Stimulated activated CD4-positive, alpha-beta T cell treated with anti-CD3 and anti-CD28 coated beads, Interleukin-12 subunit alpha, Interleukin-12 subunit beta, amount 100 ng/mL, for 24 hours (primary cell): ENCODE data around the gene AJM1.
A peak's percentile ranks its signal among the peaks of the same experiment; 100 is the strongest.
"Not testable (repeated sequence)": the region's sequence is repeated elsewhere in the genome, so short reads cannot be mapped to it uniquely, and the experiment has no call there.

Source experiments
- DNase-seq, 2 experiments: peaks; one replicate each; pipeline ENCODE4 v3.0.0-alpha.2; 2020; ENCODE audit warnings: low read depth in 2 of 2

The AJM1 gene

GRCh38 chr9:136842380-136842948 lies at the start of gene AJM1:
AJM1 (plus strand) TSS chr9:136842478; CDS start chr9:136844415, 1,937 bp downstream.
- DNase-seq = peak; percentile 53 to 73

- DNase-seq = no peak
Observed at GRCh38 chr9:136793086-136793946, 49.0 kb upstream of the AJM1 start.

DNA sequence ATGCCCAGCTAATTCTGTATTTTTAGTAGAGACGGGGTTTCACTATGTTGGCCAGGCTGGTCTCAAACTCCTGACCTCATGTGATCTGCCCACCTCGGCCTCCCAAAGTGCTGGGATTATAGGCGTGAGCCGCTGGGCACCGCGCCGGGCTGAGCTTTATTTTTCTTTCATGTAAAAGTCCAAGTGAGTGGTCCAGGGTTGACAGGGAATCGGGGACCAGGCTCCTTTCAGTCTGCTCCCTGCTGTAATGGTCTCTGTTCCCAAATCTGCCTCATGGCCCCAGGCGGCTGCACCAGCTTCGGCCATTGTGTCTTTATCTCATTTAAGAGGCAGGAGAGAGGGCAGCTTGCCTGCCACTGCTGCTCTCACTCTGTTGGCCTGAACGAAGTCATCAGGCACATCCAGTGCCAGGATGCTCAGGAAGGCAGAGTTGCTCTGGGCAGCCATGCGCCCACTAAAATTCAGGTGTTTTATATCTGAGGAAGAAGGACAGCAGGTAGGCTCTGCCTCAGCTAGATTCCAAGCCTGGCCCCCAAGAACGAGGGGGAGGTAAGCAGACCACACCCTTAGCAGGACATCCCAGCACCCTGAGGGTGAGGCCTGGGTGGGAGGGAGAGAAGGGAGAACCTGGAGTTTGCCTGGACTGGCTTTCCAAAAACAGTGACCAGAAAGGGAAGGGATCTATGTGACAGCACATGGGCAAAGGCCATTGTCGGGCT lies 47.8 kb upstream of the AJM1 start:
- DNase-seq = no peak

GRCh38 chr9:136795000-136795348 lies 47.3 kb upstream of the AJM1 start:
- no peak for DNase-seq

DNA sequence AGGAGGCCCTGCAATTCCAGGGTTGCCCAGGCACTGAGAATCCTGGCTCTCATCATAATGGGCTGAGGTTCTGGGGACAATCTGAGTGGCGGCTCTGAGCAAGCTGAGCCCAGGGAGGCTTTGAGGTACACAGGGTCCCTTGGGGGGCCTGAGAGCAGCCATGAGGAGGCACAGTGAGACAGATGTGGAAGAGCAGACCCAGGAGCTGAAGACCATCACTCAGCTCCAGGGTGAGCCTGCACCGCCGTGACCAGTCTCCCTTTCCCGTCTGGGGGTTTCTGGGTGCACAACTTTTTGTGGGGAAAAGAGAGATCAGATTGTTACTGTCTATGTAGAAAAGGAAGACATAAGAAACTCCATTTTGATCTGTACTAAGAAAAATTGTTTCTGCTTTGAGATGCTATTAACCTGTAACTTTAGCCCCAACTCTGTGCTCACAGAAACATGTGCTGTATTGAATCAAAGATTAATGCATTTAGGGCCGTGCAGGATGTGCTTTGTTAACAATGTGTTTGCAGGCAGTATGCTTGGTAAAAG lies 46.0 kb upstream of the AJM1 start, which contains the start of gene CCDC183:
CCDC183 (plus strand) TSS at position 101 of the 537 bp plus-strand sequence; CDS start at position 161, 60 bp downstream.
- DNase-seq = no peak

DNA sequence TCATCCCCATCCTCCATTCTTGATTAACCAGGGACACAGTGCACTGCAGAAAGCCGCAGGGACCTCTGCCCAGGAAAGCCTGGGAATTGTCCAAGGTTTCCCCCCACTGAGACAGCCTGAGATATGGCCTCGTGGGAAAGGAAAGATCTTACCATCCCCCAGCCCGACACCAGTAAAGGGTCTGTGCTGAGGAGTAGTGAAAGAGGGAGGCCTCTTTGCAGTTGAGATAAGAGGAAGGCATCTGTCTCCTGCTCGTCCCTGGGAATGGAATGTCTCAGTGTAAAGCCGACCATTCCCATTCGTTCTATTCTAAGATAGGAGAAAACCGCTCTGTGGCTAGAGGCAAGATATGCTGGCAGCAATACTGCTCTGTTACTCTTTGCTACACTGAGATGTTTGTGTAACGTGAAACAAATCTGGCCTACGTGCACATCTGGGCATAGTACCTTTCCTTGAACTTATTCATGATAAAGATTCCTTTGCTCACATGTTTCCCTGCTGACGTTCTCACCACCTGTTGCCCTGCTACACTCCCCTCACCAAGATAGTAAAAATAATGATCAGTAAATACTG lies 45.4 kb upstream of the AJM1 start:
- DNase-seq = not testable (repeated sequence)

DNA sequence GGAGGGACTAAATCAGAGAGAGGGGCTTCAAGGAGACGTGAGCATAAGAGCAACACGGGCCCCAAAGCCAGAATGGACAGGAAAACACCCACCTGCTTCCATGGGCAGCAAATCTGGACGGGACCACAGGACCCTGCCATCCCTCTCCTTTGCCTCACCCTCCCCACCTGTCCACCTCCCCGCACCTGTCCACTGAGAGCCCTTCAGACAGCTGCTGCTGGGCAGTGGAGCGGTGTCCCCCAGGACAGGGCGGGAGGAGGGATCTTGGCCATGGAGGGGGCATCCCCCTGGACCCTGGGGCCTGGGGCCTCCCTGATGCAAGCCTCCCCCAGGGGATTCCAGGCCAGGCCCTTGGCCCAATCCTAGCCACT lies 43.6 kb upstream of the AJM1 start:
- no peak for DNase-seq

- no peak for DNase-seq
Observed at GRCh38 chr9:136799079-136799853, 43.0 kb upstream of the AJM1 start.

DNA sequence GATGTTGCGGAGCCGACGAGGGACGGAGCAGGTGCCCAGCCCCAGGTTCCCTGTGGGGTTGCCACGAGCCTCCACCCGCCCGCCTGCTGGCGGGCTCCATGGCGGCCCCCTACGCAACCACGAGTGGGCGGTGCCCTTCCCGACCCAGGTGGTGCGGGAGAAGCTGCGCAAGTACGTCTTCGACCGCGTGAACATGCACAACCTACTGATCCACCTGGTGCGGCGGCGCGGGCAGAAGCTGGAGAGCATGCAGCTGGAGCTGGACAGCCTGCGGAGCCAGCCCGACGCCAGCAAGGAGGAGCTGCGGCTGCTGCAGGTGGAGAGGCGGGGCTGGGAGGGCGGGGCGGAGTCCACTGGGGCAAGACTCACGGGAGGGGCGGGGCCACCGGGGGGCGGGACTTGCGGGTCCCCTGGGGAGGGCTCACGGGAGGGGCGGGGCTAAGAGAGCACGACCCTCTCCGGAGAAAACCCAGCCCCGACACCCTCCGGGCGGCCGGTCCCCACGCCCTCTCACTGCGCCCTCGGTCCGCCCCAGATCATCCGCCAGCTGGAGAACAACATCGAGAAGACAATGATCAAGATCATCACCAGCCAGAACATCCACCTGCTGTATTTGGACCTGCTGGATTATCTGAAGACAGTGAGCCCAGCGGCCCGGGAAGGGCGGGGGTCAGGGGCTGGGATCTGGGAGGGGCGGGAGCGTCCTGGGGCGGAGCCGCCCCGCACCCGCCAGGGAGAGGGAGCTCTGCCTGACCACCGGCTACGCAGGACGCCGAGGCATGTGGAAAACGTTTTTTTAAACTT lies 42.2 kb upstream of the AJM1 start:
- peak; percentile 64 to 81 for DNase-seq

DNA sequence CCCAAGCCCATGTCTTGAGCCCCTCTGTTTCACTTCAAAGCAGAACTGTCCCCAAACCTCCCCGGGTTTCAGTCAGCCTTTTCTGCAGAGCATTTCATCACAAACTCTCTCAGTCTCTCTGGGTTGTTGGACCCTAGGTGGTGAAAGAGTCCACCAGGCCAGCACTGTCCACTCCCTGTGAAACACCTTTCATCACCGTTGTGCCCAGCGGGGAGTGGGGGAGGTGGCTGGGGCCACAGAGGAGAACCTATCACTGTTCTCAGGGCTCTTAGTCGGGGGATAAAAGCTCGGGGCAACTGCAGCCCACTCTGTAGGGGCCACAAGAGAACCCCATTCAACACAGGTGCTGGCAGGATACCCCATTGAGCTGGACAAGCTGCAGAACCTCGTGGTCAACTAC lies 40.0 kb upstream of the AJM1 start:
- DNase-seq = no peak

DNA sequence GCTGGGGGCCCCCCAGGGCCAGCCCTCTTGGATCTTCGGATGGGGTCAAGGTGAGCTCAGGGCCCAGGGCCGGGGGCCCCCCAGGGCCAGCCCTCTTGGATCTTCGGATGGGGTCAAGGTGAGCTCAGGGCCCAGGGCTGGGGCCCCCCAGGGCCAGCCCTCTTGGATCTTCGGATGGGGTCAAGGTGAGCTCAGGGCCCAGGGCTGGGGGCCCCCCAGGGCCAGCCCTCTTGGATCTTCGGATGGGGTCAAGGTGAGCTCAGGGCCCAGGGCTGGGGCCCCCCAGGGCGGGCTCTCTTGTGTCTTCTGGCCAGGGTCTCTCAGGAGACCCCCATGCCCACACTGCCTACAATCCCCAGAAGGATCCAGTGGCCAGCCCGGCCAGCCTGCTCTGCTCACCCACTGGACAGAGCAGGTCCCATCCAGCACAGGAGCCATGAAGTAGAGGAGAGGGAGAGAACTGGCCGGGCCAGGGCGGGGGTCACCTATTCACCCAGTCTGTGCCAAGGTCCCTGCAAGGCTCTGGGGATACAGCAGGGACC lies 39.2 kb upstream of the AJM1 start:
- DNase-seq = not testable (repeated sequence)

GRCh38 chr9:136803551-136804508 lies 38.4 kb upstream of the AJM1 start:
- DNase-seq = no peak

DNA sequence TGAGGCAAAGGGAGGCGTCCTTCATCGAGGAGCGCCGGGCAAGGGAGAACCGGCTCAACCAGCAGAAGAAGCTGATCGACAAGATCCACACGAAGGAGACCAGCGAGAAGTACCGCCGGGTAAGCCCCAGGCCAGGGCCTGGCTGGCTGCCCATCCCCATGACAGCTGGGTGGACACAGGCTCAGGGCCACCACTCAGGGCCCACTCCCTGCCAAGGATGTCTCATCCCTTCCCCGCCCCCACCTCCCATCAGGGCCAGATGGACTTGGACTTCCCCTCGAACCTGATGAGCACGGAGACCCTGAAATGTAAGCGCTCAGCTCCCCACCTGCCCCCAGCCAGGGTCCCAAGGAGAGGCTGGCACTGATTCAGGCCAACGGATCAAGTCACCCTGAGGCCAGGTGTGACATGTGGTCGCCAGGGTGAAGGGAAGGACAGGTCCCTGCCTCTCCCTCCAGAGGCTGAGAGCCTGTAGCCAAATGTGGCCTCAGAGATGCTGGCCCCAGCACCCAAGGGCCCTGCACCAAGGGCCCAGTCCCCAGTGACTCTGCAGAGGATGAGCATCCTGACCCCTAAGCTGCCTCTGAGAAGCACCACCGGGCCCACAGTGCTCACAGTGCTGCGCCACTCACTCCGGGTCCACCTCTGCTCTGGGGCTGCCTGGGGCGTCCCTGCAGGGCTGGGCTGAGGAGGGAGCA lies 37.6 kb upstream of the AJM1 start:
- no peak for DNase-seq

DNA sequence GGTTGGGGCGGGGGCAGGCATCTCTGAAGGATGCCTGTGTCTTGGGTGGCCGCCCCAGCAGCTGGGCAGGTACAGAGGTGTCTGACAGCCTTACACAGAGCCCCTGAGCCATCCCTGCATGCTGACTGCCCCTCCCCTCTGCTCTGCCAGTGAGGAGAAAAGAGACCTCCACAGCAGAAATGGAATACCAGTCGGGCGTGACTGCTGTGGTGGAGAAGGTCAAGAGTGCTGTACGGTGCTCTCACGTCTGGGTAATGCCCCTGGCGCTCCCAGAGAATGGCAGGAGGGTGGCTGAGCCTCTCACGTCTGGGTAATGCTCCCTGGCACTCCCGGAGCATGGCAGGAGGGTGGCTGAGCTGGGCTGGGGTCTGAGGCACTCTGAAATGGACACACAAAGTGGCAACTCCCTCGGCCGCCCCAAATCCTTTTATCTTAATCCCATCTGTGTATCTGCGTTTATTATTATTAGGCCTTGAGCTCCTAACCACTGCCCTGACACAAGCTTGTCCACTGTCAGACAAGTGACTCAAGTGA lies 37.0 kb upstream of the AJM1 start:
- no peak for DNase-seq

DNA sequence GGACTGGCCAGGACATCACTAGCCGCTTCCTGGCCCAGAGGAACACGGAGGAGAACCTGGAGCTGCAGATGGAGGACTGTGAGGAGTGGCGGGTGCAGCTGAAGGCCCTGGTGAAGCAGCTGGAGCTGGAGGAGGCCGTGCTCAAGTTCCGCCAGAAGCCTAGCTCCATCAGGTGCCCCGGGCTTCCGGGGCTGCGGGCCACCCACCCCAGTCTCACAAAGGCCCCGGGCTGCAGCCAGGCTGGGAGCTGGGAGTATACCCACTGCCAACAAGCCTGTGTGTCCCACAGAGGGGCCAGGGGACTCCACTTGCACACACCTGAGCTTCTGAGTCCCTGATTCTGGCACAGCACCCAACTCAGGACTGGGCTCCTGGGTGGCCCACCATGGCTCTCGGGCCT lies 36.2 kb upstream of the AJM1 start:
- DNase-seq = no peak

- no peak for DNase-seq
Observed at GRCh38 chr9:136806631-136807201, 35.6 kb upstream of the AJM1 start.

- DNase-seq = peak; percentile 61 to 72
Observed at GRCh38 chr9:136807281-136808074, 34.8 kb upstream of the AJM1 start, which contains the start of gene RABL6. RABL6 (plus strand) TSS chr9:136807948; CDS start chr9:136808197, 249 bp downstream.
